Suprapubic skin (tissue), 4 donors: ENCODE measurements around the gene ANKRD63. TPM values are rescaled to one million over a fixed set of nuclear protein-coding genes. Genes with fewer than 3 reads are reported as not detected.
A peak's percentile ranks its signal among the peaks of the same experiment; 100 is the strongest.

Experiments used
- DNase-seq, 2 donors: peaks; one replicate each; pipeline ENCODE4 v3.0.0-alpha.2; 2019; ENCODE audit warnings: low spot score in 2 of 2
- H3K27ac ChIP-seq: fragments of 200-600 bp; sonication (generic); one replicate; pipeline ENCODE4 v1.5.1; 2019
- H3K27me3 ChIP-seq: fragments of 200-600 bp; sonication (generic); one replicate; pipeline ENCODE4 v1.5.1; 2019
- H3K36me3 ChIP-seq: fragments of 200-600 bp; sonication (generic); one replicate; pipeline ENCODE4 v1.5.1; 2019
- H3K4me1 ChIP-seq: fragments of 200-600 bp; sonication (generic); one replicate; pipeline ENCODE4 v1.5.1; 2019
- H3K4me3 ChIP-seq: fragments of 200-600 bp; sonication (generic); one replicate; pipeline ENCODE4 v1.5.1; 2019; ENCODE audit warnings: mild to moderate bottlenecking
- H3K9me3 ChIP-seq: fragments of 200-600 bp; sonication (generic); one replicate; pipeline ENCODE4 v1.5.1; 2019
- EP300 ChIP-seq: sonication (generic); formaldehyde crosslinking; IDR thresholded peaks from one replicate; pipeline ENCODE4 v1.6.1; 2017; ENCODE audit warnings: antibody characterized with exemption
- POLR2A ChIP-seq, 2 donors: fragments of 450-650 bp; IDR thresholded peaks; one replicate each; pipeline ENCODE4 v1.6.1; 2017; ENCODE audit warnings: antibody characterized with exemption in 2 of 2, mild to moderate bottlenecking in 2 of 2, moderate library complexity in 2 of 2
- POLR2AphosphoS5 ChIP-seq, 3 donors: sonication (generic); formaldehyde crosslinking; IDR thresholded peaks; one replicate each; pipeline ENCODE4 v1.6.1; 2017; ENCODE audit warnings: antibody characterized with exemption in 3 of 3
- WGBS: methylation state at CpG from one replicate; pipeline ENCODE4 v1.1.5; 2018; 5-methylcytosine and 5-hydroxymethylcytosine counted together
- total RNA-seq, 4 donors: library from RNA; depleted of rRNA; stranded (reverse); fragments of >200 nt; gene quantifications; one replicate each; pipeline ENCODE4 v1.1.0, GENCODE V29; 2016
- TF ChIP-seq, protein P1 (sequence below), 2 donors: fragments of 200-600 bp in 1 of 2; fragments of 450-650 bp in 1 of 2; sonication (generic) in 1 of 2; IDR thresholded peaks; one replicate each; pipeline ENCODE4 v1.5.1; 2016 to 2019; ENCODE audit warnings: antibody characterized with exemption in 2 of 2, mild to moderate bottlenecking in 1 of 2, moderate library complexity in 1 of 2

Gene ANKRD63
- total RNA-seq, 4 donors from 2014 or later = not detected

DNA sequence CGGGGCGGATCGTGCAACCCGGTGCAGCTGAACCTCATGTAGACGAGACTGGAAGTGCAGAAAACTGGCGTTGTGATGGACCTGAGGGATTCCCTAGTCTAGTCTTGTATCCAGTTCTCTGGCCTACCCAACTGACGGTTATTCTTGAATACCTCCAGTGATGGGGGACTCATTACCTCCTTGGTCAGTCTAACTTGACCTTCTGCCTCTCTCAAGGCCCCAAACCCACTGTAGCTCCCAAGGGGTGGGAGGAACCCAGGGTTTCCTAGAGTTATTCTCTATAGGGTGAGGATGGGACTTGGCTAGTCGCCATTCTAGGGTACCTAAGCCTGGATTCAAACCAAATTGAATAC, 32.6 kb downstream of the ANKRD63 start:
- H3K9me3 ChIP-seq = no peaks in the 10 kb centered on the region
- H3K4me3 ChIP-seq = no peak overlapping the region
- peaks cover 2% of the 10 kb centered on the region for H3K27me3 ChIP-seq
- 64% methylated on average over 8 of the region's 8 CpGs for WGBS
- peaks cover 70% of the 10 kb centered on the region for H3K4me1 ChIP-seq
- DNase-seq = peak in 1 of 2 donors; percentile 19
- no peak for TF ChIP-seq EP300
- TF ChIP-seq, protein P1, sequence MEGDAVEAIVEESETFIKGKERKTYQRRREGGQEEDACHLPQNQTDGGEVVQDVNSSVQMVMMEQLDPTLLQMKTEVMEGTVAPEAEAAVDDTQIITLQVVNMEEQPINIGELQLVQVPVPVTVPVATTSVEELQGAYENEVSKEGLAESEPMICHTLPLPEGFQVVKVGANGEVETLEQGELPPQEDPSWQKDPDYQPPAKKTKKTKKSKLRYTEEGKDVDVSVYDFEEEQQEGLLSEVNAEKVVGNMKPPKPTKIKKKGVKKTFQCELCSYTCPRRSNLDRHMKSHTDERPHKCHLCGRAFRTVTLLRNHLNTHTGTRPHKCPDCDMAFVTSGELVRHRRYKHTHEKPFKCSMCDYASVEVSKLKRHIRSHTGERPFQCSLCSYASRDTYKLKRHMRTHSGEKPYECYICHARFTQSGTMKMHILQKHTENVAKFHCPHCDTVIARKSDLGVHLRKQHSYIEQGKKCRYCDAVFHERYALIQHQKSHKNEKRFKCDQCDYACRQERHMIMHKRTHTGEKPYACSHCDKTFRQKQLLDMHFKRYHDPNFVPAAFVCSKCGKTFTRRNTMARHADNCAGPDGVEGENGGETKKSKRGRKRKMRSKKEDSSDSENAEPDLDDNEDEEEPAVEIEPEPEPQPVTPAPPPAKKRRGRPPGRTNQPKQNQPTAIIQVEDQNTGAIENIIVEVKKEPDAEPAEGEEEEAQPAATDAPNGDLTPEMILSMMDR (IDR thresholded peaks at IDR 0.05) = no peak
- TF ChIP-seq POLR2A (IDR thresholded peaks at IDR 0.05) = no peak
- no peak for TF ChIP-seq POLR2AphosphoS5 (IDR thresholded peaks at IDR 0.05)
- no peaks in the 10 kb centered on the region for H3K36me3 ChIP-seq
- no peak overlapping the region for H3K27ac ChIP-seq

DNA sequence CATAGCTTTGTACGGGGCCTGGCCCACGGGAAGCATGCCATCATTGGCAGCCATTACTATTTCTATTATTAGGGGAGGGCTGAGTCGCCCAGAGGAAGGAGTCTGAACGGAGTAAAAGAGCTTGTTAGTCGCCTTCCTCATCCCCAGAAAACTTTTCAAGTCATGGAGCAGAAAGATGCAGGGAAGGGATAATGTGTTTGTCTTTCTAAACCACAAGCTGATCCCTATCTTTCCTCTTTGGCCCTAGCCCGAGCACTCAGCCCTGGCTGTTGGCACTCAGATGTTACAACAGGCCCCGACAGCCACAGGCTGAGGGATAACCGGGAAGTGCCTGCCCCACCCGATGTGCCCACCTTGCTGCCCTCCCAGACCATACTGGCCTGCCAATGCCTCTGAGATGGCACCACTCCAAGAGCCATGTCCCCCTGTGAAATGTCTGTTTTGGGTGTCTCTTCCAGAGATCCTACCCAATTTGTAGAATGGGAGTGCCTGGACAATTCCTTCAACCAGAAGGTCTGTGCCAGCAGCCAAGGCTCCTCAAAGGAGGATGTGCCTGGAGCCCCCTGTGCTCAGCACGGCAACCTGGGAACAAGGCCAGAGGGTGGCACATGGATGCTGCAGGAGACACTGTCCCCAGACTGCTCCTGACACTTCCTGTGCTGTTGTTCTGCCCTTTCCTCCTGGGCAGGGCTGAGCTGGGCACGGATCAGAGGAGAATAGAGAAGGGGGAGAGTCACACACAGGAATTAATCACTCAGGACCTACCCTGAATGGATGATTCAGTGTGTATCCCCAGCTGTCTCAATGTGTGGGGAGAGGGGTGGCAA, 33.2 kb downstream of the ANKRD63 start:
- Histone ChIP-seq H3K27me3 (peaks cover 2% of the 10 kb centered on the region), H3K27ac (peak overlapping the region; percentile 58), H3K36me3 (no peaks in the 10 kb centered on the region), H3K4me1 (peaks cover 76% of the 10 kb centered on the region), H3K4me3 (no peak overlapping the region), H3K9me3 (no peaks in the 10 kb centered on the region)
- TF ChIP-seq POLR2A (IDR thresholded peaks at IDR 0.05) = no peak
- TF ChIP-seq, protein P1 (IDR thresholded peaks at IDR 0.05) = no peak
- TF ChIP-seq EP300 = no peak
- TF ChIP-seq POLR2AphosphoS5 (IDR thresholded peaks at IDR 0.05) = no peak
- 38% methylated on average over 10 of the region's 11 CpGs for WGBS
- DNase-seq = peak in 1 of 2 donors; percentile 54

DNA sequence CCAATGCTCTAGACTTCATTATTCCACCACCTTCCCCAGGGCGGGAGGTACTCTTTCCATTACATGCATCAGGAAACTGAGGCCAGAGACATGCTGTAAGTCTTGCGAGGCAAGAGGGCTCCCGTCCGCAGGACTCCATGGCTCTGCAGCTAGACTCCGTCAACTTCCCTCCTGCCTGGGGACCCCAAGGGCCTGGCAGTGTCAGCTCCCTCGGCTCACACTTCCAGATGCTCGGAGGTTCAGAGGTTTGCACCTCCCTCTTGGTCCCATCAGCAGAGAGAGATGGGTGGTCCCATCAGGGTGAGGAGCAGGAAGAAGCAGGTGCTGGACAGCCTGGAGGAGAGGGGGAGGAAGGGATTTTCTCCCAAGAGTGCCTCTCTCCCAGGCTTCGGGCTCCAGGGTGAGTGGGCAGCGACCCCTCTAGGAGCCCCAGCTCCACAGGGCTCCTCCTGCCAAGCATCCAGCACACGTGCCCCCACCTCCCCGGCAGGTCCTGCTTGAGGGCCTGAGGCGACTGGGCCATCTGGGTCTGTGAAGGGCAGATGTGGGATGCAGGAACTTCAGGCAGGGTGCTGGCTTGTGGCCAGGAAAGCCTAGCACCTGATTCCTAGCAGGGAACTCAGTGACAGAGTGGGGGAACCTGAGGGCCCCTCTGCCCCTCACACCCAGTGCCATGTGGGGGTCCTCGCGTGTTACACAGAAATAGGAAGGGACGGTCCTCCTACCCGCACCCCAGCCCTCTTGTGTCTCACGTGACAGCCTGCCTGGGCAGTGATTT, 34.7 kb downstream of the ANKRD63 start:
- Histone ChIP-seq H3K4me1 (peaks cover 80% of the 10 kb centered on the region), H3K9me3 (no peaks in the 10 kb centered on the region), H3K27me3 (no peaks in the 10 kb centered on the region), H3K36me3 (no peaks in the 10 kb centered on the region), H3K4me3 (no peak overlapping the region), H3K27ac (no peak overlapping the region)
- WGBS = 90% methylated on average over 10 of the region's 17 CpGs
- TF ChIP-seq POLR2A (IDR thresholded peaks at IDR 0.05) (no peak), POLR2AphosphoS5 (IDR thresholded peaks at IDR 0.05) (no peak), EP300 (no peak)
- TF ChIP-seq, protein P1 (IDR thresholded peaks at IDR 0.05) = no peak
- DNase-seq = peak; percentile 56 to 64

DNA sequence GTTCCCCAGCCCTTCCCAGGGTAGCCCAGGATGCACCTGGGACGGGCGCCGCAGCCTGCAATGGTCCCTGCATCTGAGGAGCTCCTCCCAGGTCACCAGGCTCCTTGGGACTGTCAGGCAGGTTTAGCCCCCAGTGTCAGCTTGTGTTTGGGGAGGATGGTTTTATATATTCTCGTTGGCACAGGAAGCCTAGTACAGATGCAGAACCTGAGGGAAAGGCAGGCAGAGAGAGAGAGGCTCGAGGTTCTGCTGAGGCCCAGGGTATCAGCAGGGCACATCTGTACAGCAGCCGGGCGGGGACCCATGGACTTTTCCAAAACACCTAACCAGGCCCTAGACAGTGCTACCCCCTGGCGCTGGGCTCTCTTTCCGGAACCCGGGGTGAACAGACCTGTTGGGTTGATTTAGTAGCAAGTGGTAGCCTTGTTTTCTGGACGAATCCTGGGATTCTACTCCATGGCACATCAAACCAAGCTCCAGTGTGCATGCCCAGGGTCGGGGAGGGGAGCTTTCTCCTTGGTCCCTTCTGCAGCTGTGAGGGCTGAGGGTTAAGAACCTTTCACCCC, 35.4 kb downstream of the ANKRD63 start:
- Histone ChIP-seq H3K9me3 (no peaks in the 10 kb centered on the region), H3K36me3 (no peaks in the 10 kb centered on the region), H3K4me3 (no peak overlapping the region), H3K27ac (no peak overlapping the region), H3K27me3 (no peaks in the 10 kb centered on the region), H3K4me1 (peaks cover 80% of the 10 kb centered on the region)
- peak; percentile 40 to 69 for DNase-seq
- TF ChIP-seq POLR2A (IDR thresholded peaks at IDR 0.05) (no peak), EP300 (no peak), POLR2AphosphoS5 (IDR thresholded peaks at IDR 0.05) (no peak)
- TF ChIP-seq, protein P1 (IDR thresholded peaks at IDR 0.05) = no peak
- WGBS = 72% methylated on average over 9 of the region's 12 CpGs
